ENCODE results near the gene JCHAIN. TPM values are rescaled to one million over a fixed set of nuclear protein-coding genes. Genes with fewer than 3 reads are reported as not detected.

The JCHAIN gene
- total RNA-seq, 1 experiment from 2014 or later = not detected

DNA sequence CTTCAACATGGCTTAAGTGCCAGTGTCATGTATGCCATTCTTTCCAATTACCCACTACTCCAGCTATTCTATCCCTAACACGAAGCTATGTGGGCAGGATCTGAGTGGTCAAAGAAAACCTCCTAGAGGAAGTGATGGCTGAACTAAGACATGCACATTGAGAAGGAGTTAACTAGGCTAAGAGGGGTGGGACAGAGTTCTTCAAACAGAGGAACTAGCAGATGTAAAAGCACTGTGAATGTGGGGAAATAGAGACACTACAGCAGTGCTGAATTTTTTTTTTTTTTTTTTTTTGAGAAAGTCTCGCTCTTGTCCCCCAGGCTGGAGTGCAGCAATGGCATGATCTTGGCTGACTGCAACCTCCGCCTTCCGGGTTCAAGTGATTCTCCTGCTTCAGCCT lies 6.2 kb downstream of the JCHAIN start:
- intact Hi-C loops (cut with micrococcal nuclease) = no loop called here
- H3K4me3 Mint-ChIP-seq (ENCODE audit: unreplicated experiment) = no peak overlapping the region
- no peak overlapping the region for H3K27ac Mint-ChIP-seq (ENCODE audit: low read depth, unreplicated experiment)
- no peak for DNase-seq (ENCODE audit: unreplicated experiment)
- no peak for TF ChIP-seq CTCF (IDR thresholded peaks at IDR 0.05; ENCODE audit: unreplicated experiment)
- no TSS peak for BruUV-seq (replicated peaks)
- peaks cover 23% of the 10 kb centered on the region for H3K27me3 Mint-ChIP-seq (ENCODE audit: insufficient read depth, unreplicated experiment)
- no peaks in the 10 kb centered on the region for H3K9me3 Mint-ChIP-seq (ENCODE audit: unreplicated experiment)
- H3K4me1 Mint-ChIP-seq (ENCODE audit: insufficient read depth, unreplicated experiment) = no peaks in the 10 kb centered on the region
- H3K36me3 Mint-ChIP-seq (ENCODE audit: insufficient read depth, unreplicated experiment) = no peaks in the 10 kb centered on the region
- CTCF ChIA-PET = interaction anchor here (0.5 to 1.6 kb wide), 5 partner anchors 8 to 232 kb away, joined by 3 to 17 read pairs (median 3); no protein-coding TSS in a partner anchor
- POLR2A ChIA-PET = no interaction called here

GRCh38 chr4:70658418-70658817 lies 7.9 kb downstream of the JCHAIN start:
- ChIA-PET CTCF (no interaction called here), POLR2A (no interaction called here)
- H3K4me3 Mint-ChIP-seq (ENCODE audit: unreplicated experiment) = no peak overlapping the region
- TF ChIP-seq CTCF (IDR thresholded peaks at IDR 0.05; ENCODE audit: unreplicated experiment) = no peak
- no peaks in the 10 kb centered on the region for H3K9me3 Mint-ChIP-seq (ENCODE audit: unreplicated experiment)
- H3K27ac Mint-ChIP-seq (ENCODE audit: low read depth, unreplicated experiment) = no peak overlapping the region
- H3K27me3 Mint-ChIP-seq (ENCODE audit: insufficient read depth, unreplicated experiment) = peaks cover 34% of the 10 kb centered on the region
- H3K36me3 Mint-ChIP-seq (ENCODE audit: insufficient read depth, unreplicated experiment) = no peaks in the 10 kb centered on the region
- BruUV-seq (replicated peaks) = no TSS peak
- intact Hi-C loops (cut with micrococcal nuclease) = loop anchor here (10.0 kb wide), 1 partner anchor 526 kb away; no protein-coding TSS in a partner anchor
- H3K4me1 Mint-ChIP-seq (ENCODE audit: insufficient read depth, unreplicated experiment) = no peaks in the 10 kb centered on the region
- DNase-seq (ENCODE audit: unreplicated experiment) = no peak

GRCh38 chr4:70657326-70657725 lies 9.0 kb downstream of the JCHAIN start:
- BruUV-seq (replicated peaks) = no TSS peak
- Mint-ChIP-seq H3K4me3 (ENCODE audit: unreplicated experiment) (no peak overlapping the region), H3K9me3 (ENCODE audit: unreplicated experiment) (no peaks in the 10 kb centered on the region), H3K27ac (ENCODE audit: low read depth, unreplicated experiment) (no peak overlapping the region), H3K4me1 (ENCODE audit: insufficient read depth, unreplicated experiment) (no peaks in the 10 kb centered on the region), H3K36me3 (ENCODE audit: insufficient read depth, unreplicated experiment) (no peaks in the 10 kb centered on the region), H3K27me3 (ENCODE audit: insufficient read depth, unreplicated experiment) (peaks cover 34% of the 10 kb centered on the region)
- no peak for TF ChIP-seq CTCF (IDR thresholded peaks at IDR 0.05; ENCODE audit: unreplicated experiment)
- intact Hi-C loops (cut with micrococcal nuclease) = loop anchor here (10.0 kb wide), 1 partner anchor 527 kb away; no protein-coding TSS in a partner anchor
- CTCF ChIA-PET = interaction anchor here (1.2 kb wide), 1 partner anchor 47 kb away, joined by 6 read pairs; no protein-coding TSS in a partner anchor
- POLR2A ChIA-PET = interaction anchor here (0.7 to 1.5 kb wide), 3 partner anchors 8 to 336 kb away, joined by 3 to 6 read pairs (median 4); partner anchors contain the start of gene DCK
- DNase-seq (ENCODE audit: unreplicated experiment) = no peak

GRCh38 chr4:70654605-70655011 lies 11.7 kb downstream of the JCHAIN start:
- TF ChIP-seq CTCF (IDR thresholded peaks at IDR 0.05; ENCODE audit: unreplicated experiment) = no peak
- H3K36me3 Mint-ChIP-seq (ENCODE audit: insufficient read depth, unreplicated experiment) = no peaks in the 10 kb centered on the region
- H3K27ac Mint-ChIP-seq (ENCODE audit: low read depth, unreplicated experiment) = no peak overlapping the region
- no peaks in the 10 kb centered on the region for H3K9me3 Mint-ChIP-seq (ENCODE audit: unreplicated experiment)
- no TSS peak for BruUV-seq (replicated peaks)
- ChIA-PET POLR2A (interaction anchor here (0.6 to 0.8 kb wide), 4 partner anchors 11 to 64 kb away, joined by 3 to 7 read pairs (median 4); partner anchors contain the start of gene JCHAIN), CTCF (interaction anchor here (0.5 kb wide), 2 partner anchors 356 to 575 kb away, joined by 3 to 4 read pairs; no protein-coding TSS in a partner anchor)
- no peak for DNase-seq (ENCODE audit: unreplicated experiment)
- H3K4me1 Mint-ChIP-seq (ENCODE audit: insufficient read depth, unreplicated experiment) = no peaks in the 10 kb centered on the region
- no peak overlapping the region for H3K4me3 Mint-ChIP-seq (ENCODE audit: unreplicated experiment)
- intact Hi-C loops (cut with micrococcal nuclease) = loop anchor here (5.0 to 10.0 kb wide), 3 partner anchors 33 to 530 kb away; partner anchors contain the start of gene UTP3
- H3K27me3 Mint-ChIP-seq (ENCODE audit: insufficient read depth, unreplicated experiment) = peaks cover 34% of the 10 kb centered on the region
